Astrocyte (in vitro differentiated cells and primary cell): ENCODE measurements around the gene ACOT4. TPM values are rescaled to one million over a fixed set of nuclear protein-coding genes. Genes with fewer than 3 reads are reported as not detected.
"Not testable (repeated sequence)": the region's sequence is repeated elsewhere in the genome, so short reads cannot be mapped to it uniquely, and the experiment has no call there.

Experiments used
- DNase-seq: peaks from one replicate; pipeline ENCODE4 v3.0.0-alpha.2; 2010; ENCODE audit warnings: low read depth
- FAIRE-seq: peaks from 2 replicates; lab custom pipeline; 2011; peaks lifted over from hg19 to GRCh38; lab: Jason Lieb, UNC
- H2AFZ ChIP-seq: 2 replicates; pipeline ENCODE4 v1.6.0; 2012; ENCODE audit warnings: low read depth, low read length, inconsistent platforms
- H3K27ac ChIP-seq: 2 replicates; pipeline ENCODE4 v1.5.1; 2011; ENCODE audit warnings: low read depth, low read length, inconsistent platforms
- H3K27me3 ChIP-seq: 2 replicates; pipeline ENCODE4 v1.6.0; 2011; ENCODE audit warnings: low read length, inconsistent platforms; ENCODE audit not compliant: insufficient read depth
- H3K36me3 ChIP-seq: 2 replicates; pipeline ENCODE4 v1.5.1; 2011; ENCODE audit warnings: low read length, inconsistent platforms; ENCODE audit not compliant: insufficient read depth
- H3K4me1 ChIP-seq: 2 replicates; pipeline ENCODE4 v1.5.1; 2011; ENCODE audit warnings: low read length, inconsistent platforms; ENCODE audit not compliant: insufficient read depth
- H3K4me2 ChIP-seq: 2 replicates; pipeline ENCODE4 v1.6.0; 2012; ENCODE audit warnings: low read length, inconsistent platforms
- H3K4me3 ChIP-seq: 2 replicates; pipeline ENCODE4 v1.5.1; 2011; ENCODE audit warnings: low read depth, mild to moderate bottlenecking, low read length, inconsistent platforms; ENCODE audit not compliant: insufficient read depth
- H3K79me2 ChIP-seq: 2 replicates; pipeline ENCODE4 v1.6.0; 2012; ENCODE audit warnings: mild to moderate bottlenecking, low read length, inconsistent platforms; ENCODE audit not compliant: insufficient read depth
- H3K9ac ChIP-seq: 2 replicates; pipeline ENCODE4 v1.6.0; 2012; ENCODE audit warnings: mild to moderate bottlenecking, low read length, inconsistent platforms
- H3K9me3 ChIP-seq: 2 replicates; pipeline ENCODE4 v1.5.1; 2012; ENCODE audit warnings: low read depth, mild to moderate bottlenecking, low read length, inconsistent platforms; ENCODE audit not compliant: insufficient read depth
- H4K20me1 ChIP-seq: 2 replicates; pipeline ENCODE4 v1.6.0; 2012; ENCODE audit warnings: low read length, inconsistent platforms; ENCODE audit not compliant: insufficient read depth
- H3K27ac Mint-ChIP-seq: one replicate; pipeline ENCODE4 v1.8.0; 2021; ENCODE audit warnings: mild to moderate bottlenecking, mixed read lengths; ENCODE audit not compliant: unreplicated experiment
- H3K27me3 Mint-ChIP-seq: one replicate; pipeline ENCODE4 v1.8.0; 2021; ENCODE audit warnings: low read depth, mixed read lengths; ENCODE audit not compliant: unreplicated experiment
- H3K36me3 Mint-ChIP-seq: one replicate; pipeline ENCODE4 v1.8.0; 2021; ENCODE audit warnings: low read depth, mixed read lengths; ENCODE audit not compliant: unreplicated experiment
- H3K4me1 Mint-ChIP-seq: one replicate; pipeline ENCODE4 v1.8.0; 2021; ENCODE audit warnings: low read depth, mixed read lengths; ENCODE audit not compliant: unreplicated experiment
- H3K4me3 Mint-ChIP-seq: one replicate; pipeline ENCODE4 v1.8.0; 2021; ENCODE audit warnings: mild to moderate bottlenecking, moderate library complexity, mixed read lengths; ENCODE audit not compliant: unreplicated experiment
- H3K9me3 Mint-ChIP-seq: one replicate; pipeline ENCODE4 v1.8.0; 2021; ENCODE audit warnings: mild to moderate bottlenecking, mixed read lengths; ENCODE audit not compliant: unreplicated experiment
- CTCF ChIP-seq: IDR thresholded peaks from 2 replicates; pipeline ENCODE4 v1.5.1; 2011; ENCODE audit warnings: low read depth, mild to moderate bottlenecking, inconsistent platforms, low read length, moderate library complexity; ENCODE audit not compliant: insufficient read depth
- EZH2 ChIP-seq: IDR thresholded peaks from 2 replicates; pipeline ENCODE4 v1.6.1; 2012; ENCODE audit warnings: mild to moderate bottlenecking, low read length, inconsistent platforms; ENCODE audit not compliant: insufficient read depth
- total RNA-seq: library from RNA; stranded (reverse); gene quantifications from 2 replicates; pipeline ENCODE4 v1.2.1, GENCODE V29; 2021

ACOT4 gene
- total RNA-seq, 1 donor from 2014 or later: 0.14 TPM

DNA sequence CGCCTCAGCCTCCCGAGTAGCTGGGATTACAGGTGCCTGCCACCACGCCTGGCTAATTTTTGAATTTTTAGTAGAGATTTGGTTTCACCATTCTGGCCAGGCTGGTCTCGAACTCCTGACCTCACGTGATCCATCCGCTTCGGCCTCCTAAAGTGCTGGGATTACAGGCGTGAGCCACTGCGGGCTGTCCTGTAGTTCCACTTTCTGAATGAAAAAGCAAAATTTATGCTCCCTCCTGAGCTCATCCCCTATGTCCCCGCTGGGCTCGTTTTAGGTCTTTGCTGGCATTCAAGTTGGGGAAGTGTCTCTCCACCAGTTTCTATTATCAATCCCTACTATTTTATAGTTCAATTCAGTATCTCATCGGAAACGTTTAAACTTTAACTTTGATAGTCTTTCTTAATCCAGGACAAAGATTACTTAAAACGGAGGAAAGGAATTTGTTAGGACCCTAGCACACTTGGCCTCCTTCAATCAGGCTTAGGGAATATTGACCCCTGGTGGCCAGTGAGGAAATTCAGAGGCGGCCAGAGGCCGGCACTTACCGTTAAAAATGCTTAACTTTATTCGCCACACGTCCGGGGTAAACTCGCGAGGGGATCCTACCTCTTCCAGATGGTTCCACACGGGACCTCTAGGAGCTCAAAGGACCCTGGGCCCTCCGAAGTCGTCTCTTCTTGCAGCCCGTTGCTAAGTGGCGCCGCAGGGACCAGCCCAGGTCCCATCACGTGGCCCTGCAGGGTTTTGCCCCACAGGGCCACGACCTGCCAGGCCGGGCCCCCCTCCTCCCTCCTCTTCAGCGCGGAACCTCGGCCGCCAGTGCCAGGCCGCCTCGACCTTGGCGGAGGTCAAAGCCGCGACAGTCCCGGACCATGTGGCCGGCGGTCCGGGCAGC is 41.7 kb downstream of the ACOT4 start:
- peak; percentile 37 for DNase-seq

GRCh38 chr14:73634011-73634833 is 42.5 kb downstream of the ACOT4 start:
- H3K27me3 ChIP-seq: no peaks in the 10 kb centered on the region
- no peaks in the 10 kb centered on the region for H4K20me1 ChIP-seq
- H3K4me3 ChIP-seq: peak overlapping the region; percentile 59
- H2AFZ ChIP-seq: peak overlapping the region; percentile 95
- TF ChIP-seq EZH2 (no peak), CTCF (peak; percentile 9)
- peak overlapping the region; percentile 91 for H3K4me2 ChIP-seq
- no peaks in the 10 kb centered on the region for H3K36me3 ChIP-seq
- H3K79me2 ChIP-seq: no peaks in the 10 kb centered on the region
- no peaks in the 10 kb centered on the region for H3K9me3 Mint-ChIP-seq
- H3K9me3 ChIP-seq: no peaks in the 10 kb centered on the region
- H3K4me1 Mint-ChIP-seq: peaks cover 2% of the 10 kb centered on the region
- FAIRE-seq (no peak), DNase-seq (no peak)
- peak overlapping the region; percentile 70 for H3K9ac ChIP-seq
- no peaks in the 10 kb centered on the region for H3K36me3 Mint-ChIP-seq
- H3K27ac Mint-ChIP-seq: no peak overlapping the region
- peaks cover 12% of the 10 kb centered on the region for H3K27me3 Mint-ChIP-seq
- H3K4me3 Mint-ChIP-seq: no peak overlapping the region
- no peak overlapping the region for H3K27ac ChIP-seq
- H3K4me1 ChIP-seq: peaks cover 14% of the 10 kb centered on the region

More for the DNA sequence above, 41.7 kb downstream of the ACOT4 start:
- Histone ChIP-seq H3K36me3 (no peaks in the 10 kb centered on the region), H4K20me1 (no peaks in the 10 kb centered on the region), H2AFZ (peak overlapping the region; percentile 95), H3K4me3 (peak overlapping the region; percentile 59), H3K9me3 (no peaks in the 10 kb centered on the region), H3K4me2 (peak overlapping the region; percentile 91), H3K27ac (no peak overlapping the region), H3K79me2 (no peaks in the 10 kb centered on the region), H3K9ac (peak overlapping the region; percentile 70), H3K4me1 (peaks cover 11% of the 10 kb centered on the region), H3K27me3 (no peaks in the 10 kb centered on the region)
- FAIRE-seq: peak; percentile 43
- no peak overlapping the region for H3K27ac Mint-ChIP-seq
- no peaks in the 10 kb centered on the region for H3K4me1 Mint-ChIP-seq
- no peaks in the 10 kb centered on the region for H3K36me3 Mint-ChIP-seq
- no peaks in the 10 kb centered on the region for H3K9me3 Mint-ChIP-seq
- TF ChIP-seq EZH2: no peak
- TF ChIP-seq CTCF: peak; percentile 93
- peak overlapping the region; percentile 64 for H3K4me3 Mint-ChIP-seq
- peaks cover 12% of the 10 kb centered on the region for H3K27me3 Mint-ChIP-seq

DNA sequence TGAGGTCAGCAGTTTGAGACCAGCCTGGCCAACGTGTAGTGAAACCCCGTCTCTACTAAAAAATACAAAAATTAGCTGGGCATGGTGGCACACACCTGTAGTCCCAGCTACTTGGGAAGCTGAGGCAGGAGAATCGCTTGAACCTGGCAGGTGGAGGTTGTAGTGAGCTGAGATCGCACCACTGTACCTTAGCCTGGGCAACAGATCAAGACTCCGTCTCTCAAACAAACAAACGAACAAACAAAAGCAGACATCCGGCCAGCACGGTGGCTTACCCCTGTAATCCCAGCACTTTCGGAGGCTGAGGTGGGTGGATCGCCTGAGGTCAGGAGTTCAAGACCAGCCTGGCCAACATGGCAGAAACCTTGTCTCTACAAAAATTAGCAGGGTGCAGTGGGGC is 44.7 kb downstream of the ACOT4 start:
- H3K36me3 Mint-ChIP-seq, H3K9ac ChIP-seq, H3K79me2 ChIP-seq, H3K27me3 Mint-ChIP-seq, H3K4me2 ChIP-seq, H4K20me1 ChIP-seq, H3K9me3 Mint-ChIP-seq, H3K9me3 ChIP-seq, H2AFZ ChIP-seq, H3K4me1 Mint-ChIP-seq, H3K4me3 Mint-ChIP-seq, H3K27me3 ChIP-seq, H3K27ac Mint-ChIP-seq, DNase-seq, H3K27ac ChIP-seq, H3K4me3 ChIP-seq, H3K36me3 ChIP-seq, FAIRE-seq: not testable (repeated sequence)
- peaks cover 21% of the 10 kb centered on the region for H3K4me1 ChIP-seq
